ENCODE results near the gene BCL2L12. TPM values are rescaled to one million over a fixed set of nuclear protein-coding genes. Genes with fewer than 3 reads are reported as not detected.
"Not testable (repeated sequence)": the region's sequence is repeated elsewhere in the genome, so short reads cannot be mapped to it uniquely, and the experiment has no call there.

Gene BCL2L12
- 9.0 and 14.8 TPM in 2 replicates for total RNA-seq (2014; rRNA removed; shearing (Covaris generic))

- peak; percentile 96 for DNase-seq (ENCODE audit: low spot score)
These were observed at the start of gene BCL2L12, which contains the start of gene IRF3 for GRCh38 chr19:49665351-49666119. Gene BCL2L12 (plus strand): TSS chr19:49665933. CDS start chr19:49666693, 760 bp downstream. Gene IRF3 (minus strand): TSS chr19:49665857. CDS start chr19:49664838, 1,019 bp downstream.

- DNase-seq (ENCODE audit: low spot score): no peak
These were observed 49.2 kb upstream of the BCL2L12 start for GRCh38 chr19:49616532-49616931.

DNA sequence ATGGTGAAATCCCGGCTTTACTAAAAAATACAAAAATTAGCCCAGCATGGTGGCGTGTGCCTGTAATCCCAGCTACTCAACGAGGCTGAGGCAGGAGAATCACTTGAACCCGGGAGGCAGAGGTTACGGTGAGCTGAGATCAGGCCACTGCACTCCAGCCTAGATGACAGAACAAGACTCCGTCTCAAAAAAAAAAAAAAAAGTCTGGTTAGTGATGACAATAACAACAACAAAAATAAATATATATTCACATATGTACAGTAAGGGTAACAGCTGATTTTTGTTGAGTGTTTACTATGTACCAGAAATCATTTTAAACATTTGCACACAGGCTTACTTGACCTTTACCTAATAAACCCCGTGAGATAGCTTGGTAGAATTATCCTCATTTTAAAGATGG, 48.8 kb upstream of the BCL2L12 start:
- no peak for DNase-seq (ENCODE audit: low spot score)

DNA sequence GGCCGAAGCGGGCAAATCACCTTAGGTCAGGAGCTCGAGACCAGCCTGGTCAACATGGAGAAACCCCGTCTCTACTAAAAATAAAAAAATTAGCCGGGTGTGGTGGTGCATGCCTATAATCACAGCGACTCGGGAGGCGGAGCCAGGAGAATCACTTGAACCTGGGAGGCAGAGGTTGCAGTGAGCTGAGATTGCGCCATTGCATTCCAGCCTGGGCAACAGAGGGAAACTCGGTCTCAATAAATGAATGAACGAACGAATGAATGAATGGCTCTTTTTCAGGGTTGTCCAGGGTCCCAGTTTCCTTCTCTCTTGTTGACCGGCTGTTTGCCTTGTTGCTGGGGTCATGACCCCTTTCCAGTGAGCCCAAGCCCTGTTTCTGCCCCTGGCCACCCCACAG, 47.9 kb upstream of the BCL2L12 start:
- DNase-seq (ENCODE audit: low spot score): not testable (repeated sequence)

DNA sequence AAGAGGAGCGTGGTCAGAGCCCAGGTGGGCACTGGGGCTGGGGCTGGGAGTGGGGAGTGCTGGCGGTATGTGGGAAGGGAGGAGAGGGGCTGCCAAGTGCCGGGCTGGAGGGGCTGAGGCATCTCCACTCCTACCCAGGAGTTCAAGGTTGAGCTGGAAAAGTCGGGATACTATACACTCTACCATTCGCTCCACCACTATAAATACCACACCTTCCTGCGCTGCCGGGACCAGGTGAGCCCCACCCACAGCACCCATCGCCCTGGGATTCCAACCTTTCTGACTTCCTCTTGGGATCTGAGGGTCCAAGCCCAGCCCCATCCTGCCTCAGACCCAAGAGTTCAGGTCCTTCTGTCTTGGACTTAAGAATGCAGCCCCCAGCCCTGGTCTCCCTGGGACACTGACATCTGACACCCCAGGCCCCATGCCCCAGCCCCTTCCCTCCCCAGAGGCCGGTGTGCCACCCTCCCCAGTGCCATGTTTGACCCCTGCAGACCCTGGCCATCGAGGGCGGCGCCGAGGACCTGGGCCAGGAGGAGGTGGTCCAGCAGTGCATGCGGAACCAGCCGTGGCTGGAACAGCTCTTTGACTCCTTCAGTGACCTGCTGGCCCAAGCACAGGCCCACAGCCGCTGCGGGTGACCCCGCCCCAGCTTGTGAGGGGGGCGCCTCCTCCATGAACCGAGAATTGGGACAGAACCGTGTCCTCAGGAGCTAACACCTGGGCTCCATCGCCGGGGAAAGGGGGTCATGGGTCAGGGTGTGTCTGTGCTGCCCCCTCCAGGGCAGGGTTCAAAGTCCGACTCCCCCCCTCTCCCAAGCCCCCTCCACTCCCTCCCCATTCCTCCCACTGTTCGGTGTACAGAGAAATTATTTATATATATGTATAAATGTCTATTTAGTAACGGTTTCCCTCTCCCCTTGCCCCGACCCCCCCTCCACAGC, 40.5 kb upstream of the BCL2L12 start:
- no peak for DNase-seq (ENCODE audit: low spot score)

- DNase-seq (ENCODE audit: low spot score): no peak
These were observed 39.5 kb upstream of the BCL2L12 start for GRCh38 chr19:49626226-49626625.

- DNase-seq (ENCODE audit: low spot score): no peak
These were observed 36.1 kb upstream of the BCL2L12 start for GRCh38 chr19:49629659-49630058.

DNA sequence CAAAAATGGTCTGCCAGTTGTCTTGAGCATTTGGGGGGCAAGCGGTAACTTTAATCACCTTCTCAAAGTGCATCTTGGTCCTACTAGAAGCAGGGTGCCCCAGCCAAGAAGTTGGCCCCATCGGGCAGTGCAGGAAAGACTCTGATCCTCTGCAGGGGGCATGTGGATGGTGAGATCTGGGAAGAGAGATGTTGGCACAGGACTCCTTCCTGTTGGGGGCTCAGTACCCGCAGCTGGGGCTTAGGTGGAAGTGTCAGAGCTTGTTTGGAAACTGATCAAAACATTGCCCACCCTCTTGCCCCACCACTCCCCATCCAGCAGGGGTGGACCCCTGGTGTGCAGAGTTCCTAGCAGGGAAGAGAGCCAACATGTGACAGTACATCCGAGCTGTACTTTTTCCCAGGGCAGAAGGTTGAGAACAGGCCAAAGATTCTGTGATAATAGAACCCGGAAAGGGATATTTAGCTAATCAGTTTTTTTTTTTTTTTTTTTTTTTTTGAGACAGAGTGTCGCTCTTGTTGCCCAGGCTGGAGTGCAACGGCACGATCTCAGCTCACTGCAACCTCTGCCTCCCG, 34.6 kb upstream of the BCL2L12 start:
- DNase-seq (ENCODE audit: low spot score): no peak

DNA sequence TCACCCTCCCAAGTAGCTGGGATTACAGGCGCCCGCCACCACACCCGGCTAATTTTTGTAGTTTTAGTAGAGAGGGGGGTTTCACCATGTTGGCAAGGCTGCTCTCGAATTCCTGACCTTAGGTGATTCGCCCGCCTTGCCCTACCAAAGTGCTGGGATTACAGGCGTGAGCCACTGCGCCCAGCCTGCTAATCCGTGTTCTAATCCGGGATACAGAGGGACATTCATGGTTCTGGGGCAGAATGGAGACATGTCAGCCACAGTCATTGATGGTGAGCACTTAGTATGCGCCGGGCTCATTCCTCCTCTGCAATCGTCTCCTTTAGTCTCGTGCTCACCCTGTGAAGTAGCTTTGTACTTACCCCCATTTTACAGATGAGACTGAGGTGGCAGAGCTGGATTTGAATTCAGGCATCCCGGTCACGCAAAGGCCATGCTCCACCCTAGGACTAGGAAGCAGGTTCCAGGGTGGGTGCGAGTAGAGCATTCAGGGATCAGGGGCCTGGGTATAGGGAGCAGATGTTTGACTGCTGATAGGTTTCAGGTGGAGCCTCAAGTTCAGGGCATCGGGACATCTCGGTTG, 34.0 kb upstream of the BCL2L12 start:
- no peak for DNase-seq (ENCODE audit: low spot score)

DNA sequence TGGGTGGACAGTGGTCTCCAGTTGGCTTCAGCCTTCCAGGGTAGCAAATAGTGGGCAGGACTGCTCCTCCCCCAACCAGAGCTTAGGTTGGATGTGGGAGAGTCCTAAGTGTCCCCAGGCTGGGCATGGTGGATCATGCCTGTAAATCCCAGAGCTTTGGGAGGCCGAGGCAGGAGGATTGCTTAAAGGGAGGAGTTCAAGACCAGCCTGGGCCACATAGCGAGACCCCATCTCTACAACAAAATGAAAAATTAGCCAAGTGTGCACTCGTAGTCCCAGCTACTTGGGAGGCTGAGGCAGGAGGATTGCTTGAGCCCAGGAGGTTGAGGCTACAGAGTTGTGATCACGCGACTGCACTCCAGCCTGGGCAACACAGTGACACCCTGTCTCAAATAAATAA, 33.2 kb upstream of the BCL2L12 start:
- no peak for DNase-seq (ENCODE audit: low spot score)

GRCh38 chr19:49633273-49633672, 32.5 kb upstream of the BCL2L12 start:
- DNase-seq (ENCODE audit: low spot score): not testable (repeated sequence)

- no peak for DNase-seq (ENCODE audit: low spot score)
These were observed 30.1 kb upstream of the BCL2L12 start for GRCh38 chr19:49635530-49636232.

- no peak for DNase-seq (ENCODE audit: low spot score)
These were observed 29.4 kb upstream of the BCL2L12 start for GRCh38 chr19:49636233-49636932.

- peak; percentile 75 for DNase-seq (ENCODE audit: low spot score)
These were observed 27.7 kb upstream of the BCL2L12 start for GRCh38 chr19:49637821-49638738.

DNA sequence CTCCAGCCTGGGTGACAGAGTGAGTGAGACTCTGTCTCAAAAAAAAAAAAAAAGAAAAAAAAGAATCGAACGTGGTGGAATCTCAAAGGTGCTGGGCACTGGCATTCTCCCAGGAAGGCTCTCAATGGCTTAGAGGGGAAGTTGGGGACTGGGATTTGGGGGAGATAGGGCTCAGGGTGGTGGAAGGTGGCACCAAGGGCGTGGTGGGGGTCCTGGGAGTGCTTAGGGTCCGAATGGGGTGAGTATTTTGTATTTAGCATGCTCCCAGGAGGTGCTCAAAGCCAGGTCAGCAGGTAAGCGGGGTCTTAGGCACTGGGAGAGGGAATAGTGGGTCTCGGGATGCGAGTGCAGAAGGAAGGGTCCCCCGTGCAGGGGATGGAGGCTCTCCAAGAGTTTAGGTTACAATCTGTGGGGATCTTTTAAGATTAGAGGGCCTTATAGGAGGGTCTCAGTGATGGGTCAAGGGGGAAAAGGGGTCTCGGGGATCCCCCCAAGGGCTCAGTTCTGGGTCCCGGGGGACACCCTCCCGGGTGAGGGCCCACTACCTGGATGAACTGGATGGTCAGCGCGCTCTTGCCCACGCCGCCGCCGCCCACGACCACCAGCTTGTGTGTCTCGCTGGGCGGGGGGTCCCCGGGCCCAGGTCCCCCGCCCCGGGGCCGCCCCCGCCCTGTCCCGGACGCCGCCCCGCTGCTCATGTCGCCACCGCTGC, 26.2 kb upstream of the BCL2L12 start:
- DNase-seq (ENCODE audit: low spot score): no peak

GRCh38 chr19:49640113-49640898, 25.4 kb upstream of the BCL2L12 start, which contains the start of gene RRAS:
Gene RRAS (minus strand): TSS chr19:49640143. CDS start chr19:49640098, 45 bp downstream.
- peak; percentile 100 for DNase-seq (ENCODE audit: low spot score)

DNA sequence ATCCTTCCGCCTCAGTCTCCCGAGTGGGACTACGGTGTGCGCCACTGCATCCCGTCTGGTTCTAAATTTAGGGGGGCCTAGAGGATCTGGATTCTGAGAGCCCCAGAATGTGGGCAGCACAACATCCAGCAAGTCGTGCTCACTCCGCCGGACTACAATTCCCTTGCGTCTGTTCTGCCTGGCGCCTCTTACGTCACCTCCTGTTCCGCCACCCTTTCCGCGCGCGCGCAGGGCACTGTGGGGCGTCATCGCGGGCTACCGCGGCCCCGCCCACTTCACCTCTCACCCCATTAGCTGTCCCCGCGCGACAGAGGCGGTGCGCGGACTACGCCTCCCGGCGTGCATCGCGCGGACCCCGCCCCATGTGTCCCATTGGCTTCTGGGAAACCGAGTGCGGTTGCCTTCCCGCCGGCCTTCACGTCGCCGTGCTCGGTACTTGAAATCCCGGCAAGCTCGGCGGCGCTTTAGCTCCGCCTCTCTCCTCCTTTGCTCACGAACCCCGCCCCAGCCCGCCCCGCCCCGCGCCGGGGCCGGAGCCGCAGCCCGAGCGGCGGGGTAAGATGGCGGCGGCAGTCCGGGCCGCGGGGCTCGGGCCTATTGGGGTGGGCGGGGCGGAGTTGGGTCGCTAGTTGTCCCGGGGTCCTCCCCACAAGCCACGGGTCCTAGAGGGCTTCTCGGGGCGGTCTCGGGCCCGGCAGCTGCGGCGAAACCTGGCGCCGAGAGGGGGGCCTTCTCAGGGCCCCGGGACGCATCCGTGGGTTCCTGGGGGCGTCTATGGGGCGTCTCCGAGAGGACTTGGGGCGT, 23.8 kb upstream of the BCL2L12 start, which contains the start of gene SCAF1:
TSS of gene SCAF1 (plus strand) at position 522 of the 804 bp plus-strand sequence. CDS start 2,818 bp downstream, outside the sequence.
- DNase-seq (ENCODE audit: low spot score): peak; percentile 99

Data from H4 (cell line).